NB4 (cell line): ENCODE data around the gene PSMB11.

Experiments used
- CTCF ChIP-seq: IDR thresholded peaks from one replicate; pipeline ENCODE4 v1.5.1; 2012; ENCODE audit warnings: low read depth, low read length
- MYC ChIP-seq: IDR thresholded peaks from 2 replicates; pipeline ENCODE4 v1.6.1; 2011; ENCODE audit warnings: low read depth, low read length
- POLR2A ChIP-seq: IDR thresholded peaks from 2 replicates; pipeline ENCODE4 v1.6.1; 2011; ENCODE audit warnings: mild to moderate bottlenecking; ENCODE audit not compliant: insufficient read length; ENCODE audit errors: extremely low read depth
- TF ChIP-seq, protein P1 (sequence below): IDR thresholded peaks from 2 replicates; pipeline ENCODE4 v1.6.1; 2011; ENCODE audit warnings: low read depth, low read length

DNA sequence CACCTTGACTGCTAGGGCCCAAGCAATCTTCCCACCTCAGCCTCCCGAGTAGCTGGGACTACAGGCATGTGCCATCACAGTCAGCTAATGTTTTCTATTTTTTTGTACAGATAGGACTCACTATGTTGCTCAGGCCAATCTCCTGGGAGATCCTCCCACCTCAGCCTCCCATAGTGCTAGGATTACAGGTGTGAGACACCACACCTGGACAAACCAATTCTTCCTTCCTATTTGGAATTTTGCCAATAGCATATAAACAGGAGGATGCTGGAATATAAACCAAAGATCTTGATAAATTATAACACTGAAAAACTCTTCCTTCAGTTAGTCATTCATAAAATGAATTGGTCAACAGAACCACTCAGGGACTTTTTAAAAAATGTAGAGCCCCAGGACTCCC is 44.6 kb downstream of the PSMB11 start:
- TF ChIP-seq CTCF (no peak), POLR2A (no peak), MYC (no peak)
- TF ChIP-seq, protein P1, sequence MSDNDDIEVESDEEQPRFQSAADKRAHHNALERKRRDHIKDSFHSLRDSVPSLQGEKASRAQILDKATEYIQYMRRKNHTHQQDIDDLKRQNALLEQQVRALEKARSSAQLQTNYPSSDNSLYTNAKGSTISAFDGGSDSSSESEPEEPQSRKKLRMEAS, result no peak
